ENCODE measurements around the gene WDR64.

DNA sequence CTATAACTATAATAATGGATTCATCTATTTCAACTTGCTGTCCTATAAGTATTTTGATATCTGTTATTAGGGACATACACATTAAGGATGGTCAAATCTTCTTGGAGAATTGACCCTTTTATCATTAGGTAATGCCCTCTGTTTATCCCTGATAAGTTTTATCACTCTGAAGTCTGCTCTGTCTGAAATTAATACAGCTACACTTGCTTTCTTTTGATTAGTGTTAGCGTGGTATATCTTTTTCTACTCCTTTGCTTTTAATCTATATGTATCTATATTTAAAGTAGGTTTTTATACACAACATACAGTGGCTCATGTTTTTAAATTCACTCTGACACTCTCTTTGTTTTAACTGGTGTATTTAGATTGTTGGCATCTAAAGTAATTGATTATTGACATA is 126.0 kb downstream of the WDR64 start:
- TF ChIP-seq CTCF (IDR thresholded peaks at IDR 0.05) (no peak), POLR2AphosphoS5 (IDR thresholded peaks at IDR 0.05) (no peak)

Measured in upper lobe of left lung (tissue), 4 donors.